ENCODE measurements around the gene SPPL2C. TPM values are rescaled to one million over a fixed set of nuclear protein-coding genes. Genes with fewer than 3 reads are reported as not detected.
A peak's percentile ranks its signal among the peaks of the same experiment; 100 is the strongest.

SPPL2C gene
- total RNA-seq, 1 experiment from 2014 or later, result not detected

- DNase-seq (ENCODE audit: extremely low read depth, low read depth), result no peak
Observed at GRCh38 chr17:45870342-45870974, 25.8 kb downstream of the SPPL2C start.

DNA sequence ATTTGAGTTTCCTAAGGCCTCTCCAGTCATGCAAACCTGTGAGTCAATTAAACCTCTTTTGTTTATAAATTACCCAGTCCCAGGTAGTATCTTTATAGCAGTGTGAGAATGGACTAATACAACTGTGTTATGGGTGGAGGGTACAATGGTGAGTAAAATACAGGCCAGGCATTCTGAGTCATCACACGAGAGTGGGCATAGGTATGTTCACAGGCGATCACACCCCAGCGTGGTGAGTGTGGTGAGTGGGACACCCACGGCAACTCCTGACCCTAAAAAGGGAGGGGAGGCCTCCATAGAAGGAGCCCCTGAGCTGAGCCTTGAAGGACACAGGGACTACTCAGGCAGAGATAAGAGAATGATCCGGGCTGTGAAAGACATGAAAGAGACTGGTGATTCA lies 27.0 kb downstream of the SPPL2C start:
- DNase-seq (ENCODE audit: extremely low read depth, low read depth), result no peak

DNA sequence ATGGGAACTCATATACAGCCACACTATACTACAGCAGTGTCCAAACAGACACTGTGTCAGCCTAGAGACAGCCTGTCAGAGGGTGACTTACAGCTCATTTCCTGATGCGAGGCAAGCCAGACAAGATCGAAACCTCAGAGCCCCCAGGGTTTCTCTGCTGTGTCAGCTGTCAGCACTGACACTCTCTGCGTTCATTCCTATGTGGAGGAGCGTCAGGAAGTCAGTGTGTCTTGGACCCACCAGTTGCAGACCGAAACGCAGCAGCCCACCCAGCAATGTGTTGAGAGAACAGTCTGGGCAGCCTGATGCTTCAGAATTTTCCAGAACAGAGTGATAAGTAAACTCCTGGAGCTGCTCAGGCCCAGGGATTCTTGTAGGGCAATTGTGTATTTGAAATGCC lies 29.0 kb downstream of the SPPL2C start:
- no peak for DNase-seq (ENCODE audit: extremely low read depth, low read depth)

- no peak for DNase-seq (ENCODE audit: extremely low read depth, low read depth)
Observed at GRCh38 chr17:45874151-45874550, 29.5 kb downstream of the SPPL2C start.

- no peak for DNase-seq (ENCODE audit: extremely low read depth, low read depth)
Observed at GRCh38 chr17:45876539-45876938, 31.9 kb downstream of the SPPL2C start.

DNA sequence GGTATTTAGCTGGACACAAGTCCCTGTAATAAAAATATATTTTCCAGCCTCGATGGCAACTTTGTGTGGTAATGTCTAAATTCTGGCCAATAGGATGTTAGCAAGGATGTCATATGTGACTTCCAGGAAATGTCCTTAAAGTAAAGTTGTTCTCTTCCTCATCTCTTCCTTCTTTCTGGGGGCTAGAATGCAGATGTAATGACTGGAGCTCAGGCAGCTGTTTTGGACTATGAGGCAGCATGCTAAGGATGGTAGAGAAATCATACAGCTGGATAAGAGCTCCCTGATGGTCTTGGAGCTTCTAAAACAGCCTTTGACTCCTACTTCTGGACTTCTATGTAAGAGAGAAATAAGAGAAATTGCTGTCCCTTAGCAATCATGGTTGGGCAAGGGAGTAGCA lies 32.8 kb downstream of the SPPL2C start:
- no peak for DNase-seq (ENCODE audit: extremely low read depth, low read depth)

DNA sequence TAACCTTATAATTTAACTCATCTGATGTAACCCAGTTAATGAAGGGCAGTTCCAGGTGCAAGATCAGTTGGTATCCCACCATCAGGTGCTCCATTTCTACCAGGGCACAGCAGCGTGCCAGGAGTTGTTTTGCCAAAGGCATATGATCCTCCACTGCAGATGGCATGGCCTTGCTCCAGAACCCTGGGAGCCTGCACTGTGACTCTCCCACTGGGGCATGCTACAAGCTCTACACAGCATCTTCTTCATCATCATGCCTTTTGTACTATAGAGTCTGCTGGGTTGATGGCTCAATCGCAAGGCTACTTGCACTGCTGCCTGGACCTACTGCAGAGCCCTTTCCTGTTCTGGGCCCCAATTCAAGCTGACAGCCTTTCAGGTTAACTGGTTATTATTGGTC lies 38.4 kb downstream of the SPPL2C start:
- no peak for DNase-seq (ENCODE audit: extremely low read depth, low read depth)

DNA sequence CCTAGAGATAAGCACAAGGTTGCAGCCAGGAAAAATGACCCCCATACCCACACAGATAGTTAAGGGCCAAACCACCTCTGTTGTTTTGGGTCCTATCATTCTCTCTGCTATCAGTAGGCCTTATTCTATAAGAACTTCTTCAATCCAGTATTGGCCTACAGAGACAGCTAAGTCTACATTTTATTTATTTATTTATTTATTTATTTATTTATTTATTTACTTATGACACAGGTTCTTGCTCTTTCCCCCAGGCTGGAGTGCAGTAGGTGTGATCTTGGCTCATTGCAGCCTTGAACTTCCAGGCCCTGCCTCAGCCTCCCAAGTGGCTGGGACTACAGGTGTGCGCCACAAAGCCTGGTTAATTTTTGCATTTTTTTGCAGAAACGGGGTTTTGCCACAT lies 42.2 kb downstream of the SPPL2C start:
- no peak for DNase-seq (ENCODE audit: extremely low read depth, low read depth)

GRCh38 chr17:45888392-45888791 lies 43.7 kb downstream of the SPPL2C start:
- no peak for DNase-seq (ENCODE audit: extremely low read depth, low read depth)

- no peak for DNase-seq (ENCODE audit: extremely low read depth, low read depth)
Observed at GRCh38 chr17:45889579-45889978, 44.9 kb downstream of the SPPL2C start.

GRCh38 chr17:45893725-45894021 lies 49.0 kb downstream of the SPPL2C start:
- DNase-seq (ENCODE audit: extremely low read depth, low read depth), result no peak

DNA sequence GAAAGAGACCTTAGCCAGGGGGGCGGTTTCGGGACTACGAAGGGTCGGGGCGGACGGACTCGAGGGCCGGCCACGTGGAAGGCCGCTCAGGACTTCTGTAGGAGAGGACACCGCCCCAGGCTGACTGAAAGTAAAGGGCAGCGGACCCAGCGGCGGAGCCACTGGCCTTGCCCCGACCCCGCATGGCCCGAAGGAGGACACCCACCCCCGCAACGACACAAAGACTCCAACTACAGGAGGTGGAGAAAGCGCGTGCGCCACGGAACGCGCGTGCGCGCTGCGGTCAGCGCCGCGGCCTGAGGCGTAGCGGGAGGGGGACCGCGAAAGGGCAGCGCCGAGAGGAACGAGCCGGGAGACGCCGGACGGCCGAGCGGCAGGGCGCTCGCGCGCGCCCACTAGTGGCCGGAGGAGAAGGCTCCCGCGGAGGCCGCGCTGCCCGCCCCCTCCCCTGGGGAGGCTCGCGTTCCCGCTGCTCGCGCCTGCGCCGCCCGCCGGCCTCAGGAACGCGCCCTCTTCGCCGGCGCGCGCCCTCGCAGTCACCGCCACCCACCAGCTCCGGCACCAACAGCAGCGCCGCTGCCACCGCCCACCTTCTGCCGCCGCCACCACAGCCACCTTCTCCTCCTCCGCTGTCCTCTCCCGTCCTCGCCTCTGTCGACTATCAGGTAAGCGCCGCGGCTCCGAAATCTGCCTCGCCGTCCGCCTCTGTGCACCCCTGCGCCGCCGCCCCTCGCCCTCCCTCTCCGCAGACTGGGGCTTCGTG lies 49.5 kb downstream of the SPPL2C start, which contains the start of gene MAPT:
MAPT (plus strand) TSS at position 533 of the 763 bp plus-strand sequence. CDS start 67,784 bp downstream, outside the sequence.
- peak; percentile 92 for DNase-seq (ENCODE audit: extremely low read depth, low read depth)

- no peak for DNase-seq (ENCODE audit: extremely low read depth, low read depth)
Observed at GRCh38 chr17:45895304-45895968, 50.8 kb downstream of the SPPL2C start.

GRCh38 chr17:45895969-45896785 lies 51.5 kb downstream of the SPPL2C start:
- DNase-seq (ENCODE audit: extremely low read depth, low read depth), result no peak

Other genes starting within 250 kb of the SPPL2C start
- not detected in 2 replicates for gene CRHR1, start 60.6 kb upstream of the SPPL2C start, total RNA-seq (2014; rRNA removed; shearing (Covaris generic))
- gene MAPT, start 49.7 kb downstream of the SPPL2C start, total RNA-seq (2014; rRNA removed; shearing (Covaris generic)), result 3.5 and 4.0 TPM in 2 replicates
- gene STH, start 154.4 kb downstream of the SPPL2C start, total RNA-seq (2014; rRNA removed; shearing (Covaris generic)), result not detected in 2 replicates

Measured in NCI-H460 (cell line).